GM23248 (cell line): Measurements from ENCODE around the gene EGFLAM. TPM values are rescaled to one million over a fixed set of nuclear protein-coding genes. Genes with fewer than 3 reads are reported as not detected.

Experiments
- DNase-seq: peaks from one replicate; pipeline ENCODE4 v3.0.0-alpha.2; 2015
- H2AFZ ChIP-seq: fragments of 200-600 bp; sonication (generic); 2 replicates; pipeline ENCODE4 v1.6.1; 2016; ENCODE audit warnings: antibody characterized with exemption
- H3F3A ChIP-seq: fragments of 200-600 bp; sonication (generic); 2 replicates; pipeline ENCODE4 v1.6.1; 2016; ENCODE audit warnings: mild to moderate bottlenecking, antibody characterized with exemption, mixed run types; ENCODE audit not compliant: insufficient read depth
- H3K27ac ChIP-seq: fragments of 200-600 bp; sonication (generic); 2 replicates; pipeline ENCODE4 v1.5.1; 2016; ENCODE audit warnings: mild to moderate bottlenecking
- H3K27me3 ChIP-seq: fragments of 200-600 bp; sonication (generic); replicated peaks from 2 replicates; pipeline ENCODE4 v1.6.1; 2016; ENCODE audit warnings: mild to moderate bottlenecking; ENCODE audit not compliant: insufficient read depth
- H3K36me3 ChIP-seq: fragments of 200-600 bp; sonication (generic); 2 replicates; pipeline ENCODE4 v1.6.1; 2016; ENCODE audit warnings: low read depth, mild to moderate bottlenecking
- H3K4me1 ChIP-seq: fragments of 200-600 bp; sonication (generic); 2 replicates; pipeline ENCODE4 v1.6.1; 2016; ENCODE audit warnings: mild to moderate bottlenecking; ENCODE audit not compliant: insufficient read depth
- H3K4me2 ChIP-seq: fragments of 200-600 bp; sonication (generic); one replicate; pipeline ENCODE4 v1.6.1; 2016; ENCODE audit warnings: mild to moderate bottlenecking; ENCODE audit not compliant: unreplicated experiment
- H3K4me3 ChIP-seq: fragments of 200-600 bp; sonication (generic); 2 replicates; pipeline ENCODE4 v1.5.1; 2016; ENCODE audit warnings: mild to moderate bottlenecking
- H3K79me2 ChIP-seq: fragments of 200-600 bp; sonication (generic); 2 replicates; pipeline ENCODE4 v1.6.1; 2016; ENCODE audit warnings: mild to moderate bottlenecking; ENCODE audit not compliant: insufficient read depth
- H3K9ac ChIP-seq: fragments of 200-600 bp; sonication (generic); 2 replicates; pipeline ENCODE4 v1.6.1; 2016; ENCODE audit warnings: mild to moderate bottlenecking
- H3K9me2 ChIP-seq: fragments of 200-600 bp; sonication (generic); 2 replicates; pipeline ENCODE4 v1.6.1; 2016; ENCODE audit warnings: mixed run types, mild to moderate bottlenecking, moderate library complexity; ENCODE audit not compliant: insufficient read depth
- H3K9me3 ChIP-seq: fragments of 200-600 bp; sonication (generic); one replicate; pipeline ENCODE4 v1.6.1; 2017; ENCODE audit warnings: low read depth
- H4K20me1 ChIP-seq: fragments of 200-600 bp; sonication (generic); 2 replicates; pipeline ENCODE4 v1.6.0; 2016; ENCODE audit not compliant: insufficient read depth
- EZH2 ChIP-seq: fragments of 200-600 bp; sonication (generic); IDR thresholded peaks from 2 replicates; pipeline ENCODE4 v1.6.1; 2018; ENCODE audit warnings: antibody characterized with exemption, mild to moderate bottlenecking; ENCODE audit not compliant: insufficient read depth, poor library complexity, severe bottlenecking
- EZH2phosphoT487 ChIP-seq: fragments of 200-600 bp; sonication (generic); IDR thresholded peaks from 2 replicates; pipeline ENCODE4 v1.6.1; 2018; ENCODE audit warnings: antibody characterized with exemption, moderate library complexity, mild to moderate bottlenecking, low read depth; ENCODE audit not compliant: insufficient read depth
- WGBS, 2 experiments: methylation state at CpG; one replicate each; pipeline ENCODE4 v1.1.6; 2015 to 2017; ENCODE audit warnings: low lambda C conversion rate in 2 of 2, low coverage in 1 of 2; ENCODE audit errors: missing lambda C conversion rate in 2 of 2; 5-methylcytosine and 5-hydroxymethylcytosine counted together
- in situ Hi-C: fragments of 300-500 bp; cut with MboI; formaldehyde crosslinking; loops from 2 replicates; pipeline ENCODE4 v1.15.0; 2020
- polyA plus RNA-seq: library from polyadenylated mRNA; unstranded; fragments of >200 nt; fragmentation: Nextera tagmentation; extraction: Ambion mirVana; gene quantifications from 2 replicates; pipeline ENCODE4 v1.2.1, GENCODE V29; 2016
- total RNA-seq: library from RNA; depleted of rRNA; stranded (reverse); fragments of >200 nt; shearing (Covaris generic); gene quantifications from 2 replicates; pipeline ENCODE4 v1.2.3, GENCODE V29; 2014

EGFLAM gene
- total and polyA plus RNA-seq, 2 experiments from 2014 or later: not detected

DNA sequence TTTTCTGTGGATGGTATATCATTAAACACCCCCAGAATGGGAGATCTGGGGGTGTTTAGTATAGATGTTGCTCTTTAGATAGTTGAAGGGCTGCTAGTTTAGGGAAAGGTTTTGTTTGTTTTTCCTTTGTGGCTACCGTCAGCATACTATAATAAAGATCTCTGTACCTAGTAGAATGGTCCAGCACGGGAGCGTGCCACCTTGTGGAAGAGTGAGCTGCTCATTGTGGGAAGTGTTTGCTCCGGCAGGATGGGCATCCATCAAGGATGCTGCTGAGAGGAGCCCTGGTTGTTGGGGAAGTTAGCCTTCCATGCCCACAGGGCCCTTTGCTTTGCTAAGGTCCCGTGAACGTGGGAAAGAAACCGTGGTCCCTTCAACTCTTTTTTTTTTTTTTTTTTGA, 185.0 kb downstream of the EGFLAM start:
- H3K9me2 ChIP-seq: no peaks in the 10 kb centered on the region
- H3K9ac ChIP-seq: no peak overlapping the region
- H3K4me1 ChIP-seq: no peaks in the 10 kb centered on the region
- WGBS, 2 experiments: 91 to 95% methylated on average over 7 of the region's 7 CpGs
- no peak overlapping the region for H3K4me3 ChIP-seq
- no peak for DNase-seq
- H3K36me3 ChIP-seq: no peaks in the 10 kb centered on the region
- H3F3A ChIP-seq: no peaks in the 10 kb centered on the region
- no peaks in the 10 kb centered on the region for H3K9me3 ChIP-seq
- H2AFZ ChIP-seq: no peak overlapping the region
- TF ChIP-seq EZH2 (no peak), EZH2phosphoT487 (no peak)
- H3K27me3 ChIP-seq: no peaks in the 10 kb centered on the region
- no peaks in the 10 kb centered on the region for H4K20me1 ChIP-seq
- in situ Hi-C loops: no loop called here
- H3K27ac ChIP-seq: no peak overlapping the region
- no peaks in the 10 kb centered on the region for H3K79me2 ChIP-seq
- no peak overlapping the region for H3K4me2 ChIP-seq

DNA sequence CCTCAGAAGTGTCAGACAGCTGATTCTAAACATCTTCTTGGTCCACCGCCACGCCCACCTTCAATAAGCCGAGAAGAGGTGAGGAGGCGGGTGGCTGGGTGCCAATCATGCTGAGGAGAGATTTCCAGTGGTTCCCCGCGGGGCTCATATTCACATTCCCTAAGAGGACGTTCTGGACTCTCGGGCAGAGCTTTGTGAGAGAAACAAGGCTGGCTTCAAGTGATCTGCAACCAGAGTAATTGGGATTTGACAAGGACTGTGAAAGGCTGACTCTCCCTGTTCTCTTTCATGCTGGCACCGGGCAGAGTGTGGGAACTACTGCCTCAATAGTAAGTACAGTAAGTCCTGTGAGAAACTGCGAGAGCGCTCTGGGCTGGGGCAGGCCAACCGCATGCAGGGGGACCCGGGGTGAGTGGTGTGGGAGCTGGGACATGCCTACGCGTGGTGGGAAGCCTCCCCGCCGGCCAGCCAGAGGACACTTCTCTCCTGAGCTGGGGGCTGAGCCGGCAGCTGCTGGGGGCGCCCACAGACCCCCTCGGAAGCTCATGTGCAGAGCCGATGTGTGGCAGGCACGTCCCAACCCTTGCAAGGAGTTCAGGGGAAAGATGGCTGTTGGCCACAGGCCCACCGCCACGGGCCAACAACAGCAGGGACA, 187.1 kb downstream of the EGFLAM start:
- WGBS, 2 experiments: 88 to 92% methylated on average over 22 to 24 of the region's 24 CpGs
- Histone ChIP-seq H2AFZ (no peak overlapping the region), H3K27ac (no peak overlapping the region), H3K4me3 (no peak overlapping the region), H3K4me2 (no peak overlapping the region), H3K9me3 (no peaks in the 10 kb centered on the region), H3K9ac (no peak overlapping the region), H4K20me1 (no peaks in the 10 kb centered on the region), H3K79me2 (no peaks in the 10 kb centered on the region), H3F3A (no peaks in the 10 kb centered on the region), H3K27me3 (0 out of 2 replicates have a peak, but pooled peaks cover 4% of the 10 kb centered on the region), H3K9me2 (no peaks in the 10 kb centered on the region), H3K36me3 (no peaks in the 10 kb centered on the region), H3K4me1 (no peaks in the 10 kb centered on the region)
- in situ Hi-C loops: no loop called here
- no peak for DNase-seq
- TF ChIP-seq EZH2: no peak
- TF ChIP-seq EZH2phosphoT487: no peak

DNA sequence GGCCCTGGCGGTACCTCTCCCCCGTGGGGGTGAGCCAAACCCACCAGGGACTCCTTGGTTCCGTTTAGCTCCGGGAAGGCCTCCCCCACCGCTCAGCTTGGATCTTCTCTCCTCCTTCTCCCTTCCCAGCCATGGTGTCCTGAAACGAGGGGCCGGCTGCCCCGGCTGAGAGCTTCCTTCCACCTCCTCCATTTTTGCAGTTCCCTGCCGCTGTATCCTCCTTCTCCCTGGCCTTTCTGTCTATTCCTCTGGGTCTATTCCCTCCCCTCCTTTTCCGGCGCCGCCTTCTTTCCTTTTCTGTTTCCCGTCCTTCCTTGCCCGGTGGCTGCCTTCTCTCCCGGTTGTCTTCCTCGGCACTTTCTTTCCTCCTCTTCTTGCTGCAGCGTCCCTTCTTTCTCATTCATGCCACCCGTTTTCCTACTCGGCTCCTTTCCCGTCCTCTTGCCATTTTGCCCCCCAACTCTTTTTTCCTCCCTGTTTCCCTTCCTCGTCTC, 187.7 kb downstream of the EGFLAM start:
- H3F3A ChIP-seq: no peaks in the 10 kb centered on the region
- no peaks in the 10 kb centered on the region for H3K9me3 ChIP-seq
- in situ Hi-C loops: no loop called here
- no peak overlapping the region for H3K27ac ChIP-seq
- H3K36me3 ChIP-seq: no peaks in the 10 kb centered on the region
- H3K4me2 ChIP-seq: no peak overlapping the region
- H3K79me2 ChIP-seq: no peaks in the 10 kb centered on the region
- no peak for DNase-seq
- WGBS, 2 experiments: 95 to 99% methylated on average over 15 to 21 of the region's 21 CpGs
- H3K27me3 ChIP-seq: 0 out of 2 replicates have a peak, but pooled peaks cover 4% of the 10 kb centered on the region
- TF ChIP-seq EZH2phosphoT487 (no peak), EZH2 (no peak)
- no peaks in the 10 kb centered on the region for H3K9me2 ChIP-seq
- H3K4me1 ChIP-seq: no peaks in the 10 kb centered on the region
- H3K9ac ChIP-seq: no peak overlapping the region
- H4K20me1 ChIP-seq: no peaks in the 10 kb centered on the region
- no peak overlapping the region for H2AFZ ChIP-seq
- H3K4me3 ChIP-seq: no peak overlapping the region

DNA sequence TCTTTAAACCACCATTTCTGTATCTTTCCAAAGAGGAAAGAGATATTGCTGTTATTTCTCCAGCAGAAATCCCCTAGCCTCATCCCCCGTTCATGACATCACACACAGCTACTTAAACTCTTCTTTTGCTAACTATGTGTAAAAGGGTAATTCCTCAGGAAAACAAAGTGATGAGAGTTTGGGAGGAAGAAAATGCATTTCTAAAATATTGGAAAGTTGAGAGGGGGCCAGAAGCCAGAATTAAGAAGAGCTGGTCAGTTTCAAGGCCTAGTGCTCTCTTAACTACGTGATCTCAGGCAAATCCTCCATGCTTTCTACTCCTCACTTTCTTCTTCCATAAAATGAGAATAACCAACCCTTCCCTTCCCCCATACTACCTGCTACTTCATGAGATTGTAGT, 188.7 kb downstream of the EGFLAM start:
- no peak overlapping the region for H3K27ac ChIP-seq
- 0 out of 2 replicates have a peak, but pooled peaks cover 4% of the 10 kb centered on the region for H3K27me3 ChIP-seq
- H3K36me3 ChIP-seq: no peaks in the 10 kb centered on the region
- no peak overlapping the region for H3K4me3 ChIP-seq
- H3K4me1 ChIP-seq: no peaks in the 10 kb centered on the region
- no peaks in the 10 kb centered on the region for H3F3A ChIP-seq
- no peak overlapping the region for H3K4me2 ChIP-seq
- 96 to 97% methylated on average over 2 of the region's 2 CpGs for WGBS, 2 experiments
- H3K9ac ChIP-seq: no peak overlapping the region
- no peak for DNase-seq
- no peaks in the 10 kb centered on the region for H3K9me3 ChIP-seq
- in situ Hi-C loops: no loop called here
- no peak overlapping the region for H2AFZ ChIP-seq
- no peaks in the 10 kb centered on the region for H4K20me1 ChIP-seq
- no peak for TF ChIP-seq EZH2
- no peak for TF ChIP-seq EZH2phosphoT487
- H3K9me2 ChIP-seq: no peaks in the 10 kb centered on the region
- H3K79me2 ChIP-seq: no peaks in the 10 kb centered on the region
